ENCODE results near the gene MCM3.

DNA sequence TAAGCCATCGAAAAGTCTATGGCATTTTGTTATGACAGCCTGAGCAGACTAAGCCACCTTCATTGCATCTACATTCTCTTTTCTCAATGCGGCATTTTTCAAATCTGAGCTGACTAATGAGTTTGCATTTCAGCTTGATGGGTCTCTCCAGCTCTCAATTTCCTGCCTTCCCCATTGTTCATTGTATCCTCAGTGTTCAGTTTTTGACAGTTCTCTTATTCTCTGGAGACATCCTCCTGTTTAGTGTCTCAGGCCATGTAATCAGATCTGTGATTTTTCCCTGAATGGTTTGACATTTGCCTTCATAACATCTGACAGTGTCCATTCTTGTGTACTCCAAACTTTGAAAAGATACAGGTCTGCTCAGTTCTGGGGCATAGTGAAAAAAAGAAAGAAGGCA lies 27.9 kb upstream of the MCM3 start:
- TF ChIP-seq, protein P1, sequence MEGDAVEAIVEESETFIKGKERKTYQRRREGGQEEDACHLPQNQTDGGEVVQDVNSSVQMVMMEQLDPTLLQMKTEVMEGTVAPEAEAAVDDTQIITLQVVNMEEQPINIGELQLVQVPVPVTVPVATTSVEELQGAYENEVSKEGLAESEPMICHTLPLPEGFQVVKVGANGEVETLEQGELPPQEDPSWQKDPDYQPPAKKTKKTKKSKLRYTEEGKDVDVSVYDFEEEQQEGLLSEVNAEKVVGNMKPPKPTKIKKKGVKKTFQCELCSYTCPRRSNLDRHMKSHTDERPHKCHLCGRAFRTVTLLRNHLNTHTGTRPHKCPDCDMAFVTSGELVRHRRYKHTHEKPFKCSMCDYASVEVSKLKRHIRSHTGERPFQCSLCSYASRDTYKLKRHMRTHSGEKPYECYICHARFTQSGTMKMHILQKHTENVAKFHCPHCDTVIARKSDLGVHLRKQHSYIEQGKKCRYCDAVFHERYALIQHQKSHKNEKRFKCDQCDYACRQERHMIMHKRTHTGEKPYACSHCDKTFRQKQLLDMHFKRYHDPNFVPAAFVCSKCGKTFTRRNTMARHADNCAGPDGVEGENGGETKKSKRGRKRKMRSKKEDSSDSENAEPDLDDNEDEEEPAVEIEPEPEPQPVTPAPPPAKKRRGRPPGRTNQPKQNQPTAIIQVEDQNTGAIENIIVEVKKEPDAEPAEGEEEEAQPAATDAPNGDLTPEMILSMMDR (IDR thresholded peaks at IDR 0.05 in 2 of 3, conservative IDR thresholded peaks at IDR 0.05 in 1 of 3; ENCODE audit: borderline replicate concordance in 1 of 3, insufficient read depth in 1 of 3, low read depth in 2 of 3, low read length in 2 of 3) = no peak
- TF ChIP-seq POLR2A (IDR thresholded peaks at IDR 0.05; ENCODE audit: borderline replicate concordance, extremely low read depth, insufficient read depth, insufficient read length) = no peak
- no peak for TF ChIP-seq ELF1 (IDR thresholded peaks at IDR 0.05; ENCODE audit: borderline replicate concordance, low read depth)
- TF ChIP-seq EZH2 (IDR thresholded peaks at IDR 0.05) = no peak
- TF ChIP-seq POLR2AphosphoS5 (IDR thresholded peaks at IDR 0.05; ENCODE audit: low read depth, low read length) = no peak
- TF ChIP-seq SP1 (IDR thresholded peaks at IDR 0.05; ENCODE audit: low read depth) = no peak
- TF ChIP-seq TCF7L2 (IDR thresholded peaks at IDR 0.05; ENCODE audit: borderline replicate concordance, extremely low read depth, insufficient read depth, insufficient read length) = no peak
- no peak for TF ChIP-seq ZFX (IDR thresholded peaks at IDR 0.05)
- TF ChIP-seq, protein P2, sequence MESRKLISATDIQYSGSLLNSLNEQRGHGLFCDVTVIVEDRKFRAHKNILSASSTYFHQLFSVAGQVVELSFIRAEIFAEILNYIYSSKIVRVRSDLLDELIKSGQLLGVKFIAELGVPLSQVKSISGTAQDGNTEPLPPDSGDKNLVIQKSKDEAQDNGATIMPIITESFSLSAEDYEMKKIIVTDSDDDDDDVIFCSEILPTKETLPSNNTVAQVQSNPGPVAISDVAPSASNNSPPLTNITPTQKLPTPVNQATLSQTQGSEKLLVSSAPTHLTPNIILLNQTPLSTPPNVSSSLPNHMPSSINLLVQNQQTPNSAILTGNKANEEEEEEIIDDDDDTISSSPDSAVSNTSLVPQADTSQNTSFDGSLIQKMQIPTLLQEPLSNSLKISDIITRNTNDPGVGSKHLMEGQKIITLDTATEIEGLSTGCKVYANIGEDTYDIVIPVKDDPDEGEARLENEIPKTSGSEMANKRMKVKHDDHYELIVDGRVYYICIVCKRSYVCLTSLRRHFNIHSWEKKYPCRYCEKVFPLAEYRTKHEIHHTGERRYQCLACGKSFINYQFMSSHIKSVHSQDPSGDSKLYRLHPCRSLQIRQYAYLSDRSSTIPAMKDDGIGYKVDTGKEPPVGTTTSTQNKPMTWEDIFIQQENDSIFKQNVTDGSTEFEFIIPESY (IDR thresholded peaks at IDR 0.05; ENCODE audit: extremely low read depth, insufficient replicate concordance, low read length) = no peak
- TF ChIP-seq ZNF274 (IDR thresholded peaks at IDR 0.05; ENCODE audit: low read depth, low read length) = no peak
- no peak for TF ChIP-seq JUND (IDR thresholded peaks at IDR 0.05)
